HepG2 (cell line): ENCODE measurements around the gene TOLLIP. TPM values are rescaled to one million over a fixed set of nuclear protein-coding genes. Genes with fewer than 3 reads are reported as not detected.

ENCODE experiments used
- ATF7-NPFF ChIP-seq: sonication (generic); formaldehyde crosslinking; IDR thresholded peaks from 2 replicates; pipeline ENCODE4 v1.8.1; 2023; ENCODE audit warnings: mild to moderate bottlenecking, low read depth, missing genetic modification reagents, moderate library complexity
- DRAP1 ChIP-seq: IDR thresholded peaks from 2 replicates; pipeline ENCODE4 v1.6.1; 2016; ENCODE audit warnings: missing genetic modification reagents, missing compliant biosample characterization
- ETV6 ChIP-seq: sonication (generic); formaldehyde crosslinking; conservative IDR thresholded peaks from 2 replicates; pipeline ENCODE4 v1.4.0; 2020; ENCODE audit warnings: missing genetic modification reagents
- NFRKB ChIP-seq: fragments of 450-650 bp; IDR thresholded peaks from 2 replicates; pipeline ENCODE4 v1.6.1; 2017
- ONECUT2 ChIP-seq: sonication (generic); formaldehyde crosslinking; IDR thresholded peaks from 2 replicates; pipeline ENCODE4 v1.4.0; 2020; ENCODE audit warnings: missing genetic modification reagents
- TFDP2 ChIP-seq: sonication (generic); formaldehyde crosslinking; IDR thresholded peaks from 2 replicates; pipeline ENCODE4 v1.4.0; 2020; ENCODE audit warnings: missing genetic modification reagents
- THAP9 ChIP-seq: sonication (generic); formaldehyde crosslinking; IDR thresholded peaks from 2 replicates; pipeline ENCODE4; 2020; ENCODE audit warnings: missing genetic modification reagents, mild to moderate bottlenecking, borderline replicate concordance
- XBP1 ChIP-seq: sonication (generic); formaldehyde crosslinking; IDR thresholded peaks from 2 replicates; pipeline ENCODE4 v1.5.0; 2020; ENCODE audit warnings: missing genetic modification reagents
- XRCC5 ChIP-seq: fragments of 200-400 bp; formaldehyde crosslinking; optimal IDR thresholded peaks from 2 replicates; pipeline ENCODE3; 2017; ENCODE audit warnings: mild to moderate bottlenecking, low read length
- ZBTB10 ChIP-seq: sonication (generic); formaldehyde crosslinking; IDR thresholded peaks from 2 replicates; pipeline ENCODE4 v1.4.0; 2020; ENCODE audit warnings: missing genetic modification reagents, borderline replicate concordance
- ZNF160 ChIP-seq: sonication (generic); formaldehyde crosslinking; IDR thresholded peaks from 2 replicates; pipeline ENCODE4 v1.8.0; 2022; ENCODE audit warnings: mild to moderate bottlenecking, inconsistent platforms, missing genetic modification reagents
- ZNF468 ChIP-seq: sonication (generic); formaldehyde crosslinking; IDR thresholded peaks from 2 replicates; pipeline ENCODE4 v1.8.0; 2022; ENCODE audit warnings: mild to moderate bottlenecking, moderate library complexity, missing genetic modification reagents
- ZNF512 ChIP-seq: sonication (generic); formaldehyde crosslinking; IDR thresholded peaks from 2 replicates; pipeline ENCODE4 v1.4.0; 2020; ENCODE audit warnings: mild to moderate bottlenecking, missing genetic modification reagents
- ZNF607 ChIP-seq: sonication (generic); formaldehyde crosslinking; IDR thresholded peaks from 2 replicates; pipeline ENCODE4 v1.5.1; 2020; ENCODE audit warnings: missing genetic modification reagents, mild to moderate bottlenecking, borderline replicate concordance
- polyA plus RNA-seq, 8 experiments: library from polyadenylated mRNA; depleted of rRNA in 3 of 8; stranded (reverse) in 7 of 8; unstranded in 1 of 8; fragments of >200 nt; fragmentation: Illumina TruSeq in 4 of 8; extraction: Trizol in 4 of 8; gene quantifications; 2 replicates each; pipeline versions ENCODE4 v1.2.1 to v1.2.3, GENCODE V29; 2011 to 2016; ENCODE audit warnings: low read depth in 4 of 8, missing spikeins in 1 of 8, mixed read lengths in 1 of 8; ENCODE audit not compliant: insufficient read depth in 1 of 8
- total RNA-seq, 5 experiments: library from RNA; depleted of rRNA; stranded (reverse); fragments of >200 nt; fragmentation: Illumina TruSeq; extraction: Trizol; gene quantifications; 2 replicates each; pipeline ENCODE4 v1.2.3, GENCODE V29; 2016; ENCODE audit warnings: low read depth in 1 of 5
- TF ChIP-seq, protein P1 (sequence below): sonication (generic); formaldehyde crosslinking; IDR thresholded peaks from 2 replicates; pipeline ENCODE4 v1.4.0; 2020; ENCODE audit warnings: missing genetic modification reagents, borderline replicate concordance
- TF ChIP-seq, protein P2 (sequence below): sonication (generic); formaldehyde crosslinking; IDR thresholded peaks from 2 replicates; pipeline ENCODE4 v1.4.0; 2020; ENCODE audit warnings: missing genetic modification reagents

Gene TOLLIP
- total and polyA plus RNA-seq, 2 of the 13 experiments (the other 11 are each of a cell fraction or from before 2014, with no cell fraction given) = 25.9 to 47.5 TPM

- TF ChIP-seq ZNF160 (CRISPR knock-in tag) = no peak
- no peak for TF ChIP-seq ONECUT2
- TF ChIP-seq, protein P1, sequence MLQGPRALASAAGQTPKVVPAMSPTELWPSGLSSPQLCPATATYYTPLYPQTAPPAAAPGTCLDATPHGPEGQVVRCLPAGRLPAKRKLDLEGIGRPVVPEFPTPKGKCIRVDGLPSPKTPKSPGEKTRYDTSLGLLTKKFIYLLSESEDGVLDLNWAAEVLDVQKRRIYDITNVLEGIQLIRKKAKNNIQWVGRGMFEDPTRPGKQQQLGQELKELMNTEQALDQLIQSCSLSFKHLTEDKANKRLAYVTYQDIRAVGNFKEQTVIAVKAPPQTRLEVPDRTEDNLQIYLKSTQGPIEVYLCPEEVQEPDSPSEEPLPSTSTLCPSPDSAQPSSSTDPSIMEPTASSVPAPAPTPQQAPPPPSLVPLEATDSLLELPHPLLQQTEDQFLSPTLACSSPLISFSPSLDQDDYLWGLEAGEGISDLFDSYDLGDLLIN (CRISPR knock-in tag) = no peak
- TF ChIP-seq DRAP1 (CRISPR knock-in tag) = peak; percentile 93
- TF ChIP-seq, protein P2, sequence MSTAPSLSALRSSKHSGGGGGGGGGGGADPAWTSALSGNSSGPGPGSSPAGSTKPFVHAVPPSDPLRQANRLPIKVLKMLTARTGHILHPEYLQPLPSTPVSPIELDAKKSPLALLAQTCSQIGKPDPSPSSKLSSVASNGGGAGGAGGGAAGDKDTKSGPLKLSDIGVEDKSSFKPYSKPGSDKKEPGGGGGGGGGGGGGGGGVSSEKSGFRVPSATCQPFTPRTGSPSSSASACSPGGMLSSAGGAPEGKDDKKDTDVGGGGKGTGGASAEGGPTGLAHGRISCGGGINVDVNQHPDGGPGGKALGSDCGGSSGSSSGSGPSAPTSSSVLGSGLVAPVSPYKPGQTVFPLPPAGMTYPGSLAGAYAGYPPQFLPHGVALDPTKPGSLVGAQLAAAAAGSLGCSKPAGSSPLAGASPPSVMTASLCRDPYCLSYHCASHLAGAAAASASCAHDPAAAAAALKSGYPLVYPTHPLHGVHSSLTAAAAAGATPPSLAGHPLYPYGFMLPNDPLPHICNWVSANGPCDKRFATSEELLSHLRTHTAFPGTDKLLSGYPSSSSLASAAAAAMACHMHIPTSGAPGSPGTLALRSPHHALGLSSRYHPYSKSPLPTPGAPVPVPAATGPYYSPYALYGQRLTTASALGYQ = 0 out of 2 replicates have a peak, but pooled peaks have one; percentile 31
- 0 out of 2 replicates have a peak, but pooled peaks have one; percentile 59 for TF ChIP-seq XBP1 (CRISPR knock-in tag)
- TF ChIP-seq TFDP2 (CRISPR knock-in tag) = peak; percentile 57; the same call in 1 of the 2 replicates
- peak; percentile 30; the same call in 1 of the 2 replicates for TF ChIP-seq ZNF607
- TF ChIP-seq ZNF468 = no peak
- peak; percentile 36 for TF ChIP-seq XRCC5
- TF ChIP-seq ZNF512 = no peak
- TF ChIP-seq ETV6 = no peak
- peak; percentile 72; the same call in 1 of the 2 replicates for TF ChIP-seq ZBTB10
- no peak; the same call in 1 of the 2 replicates for TF ChIP-seq ATF7-NPFF (CRISPR knock-in tag)
- TF ChIP-seq THAP9 = no peak
- TF ChIP-seq NFRKB = no peak
Measured at GRCh38 chr11:1304380-1304779, 5.1 kb downstream of the TOLLIP start (continued).
